HepG2 (cell line): ENCODE data around the gene PLXDC2. TPM values are rescaled to one million over a fixed set of nuclear protein-coding genes. Genes with fewer than 3 reads are reported as not detected.

ENCODE experiments used
- ATAC-seq: fragments of 200-7000 bp; cut with Tn5 transposase; 3 replicates; pipeline ENCODE4 v1.9.1; 2020; ENCODE audit warnings: mild to moderate bottlenecking, moderate library complexity
- BruUV-seq: library from RNA; stranded (reverse); fragments of 400-500 nt; replicated peaks from 2 replicates; lab custom pipeline; 2021; lab: Mats Ljungman, UMichigan
- CTCF ChIA-PET: fragments of 300-600 bp; formaldehyde crosslinking; extraction: SDS; loops from one replicate; lab custom pipeline; 2021; ENCODE audit warnings: low total read pairs, inconsistent platforms, low intra/inter-chr PET ratio; lab: Yijun Ruan, JAX
- POLR2A ChIA-PET: fragments of 350-600 bp; sonication (Branson Sonifier 250); formaldehyde crosslinking; loops from one replicate; lab custom pipeline; 2020; ENCODE audit warnings: antibody characterized with exemption, inconsistent platforms; lab: Yijun Ruan, JAX
- DNase-seq: peaks from one replicate; pipeline ENCODE4 v3.0.0-alpha.2; 2015; ENCODE audit warnings: low spot score
- FAIRE-seq: peaks from 3 replicates; lab custom pipeline; 2011; peaks lifted over from hg19 to GRCh38; lab: Jason Lieb, UNC
- H2AFZ ChIP-seq: one replicate; pipeline ENCODE4 v1.6.1; 2011; ENCODE audit warnings: low read length, inconsistent platforms
- H3K27ac ChIP-seq: fragments of 300-600 bp; 3 replicates; pipeline ENCODE4 v1.8.0; 2011; ENCODE audit warnings: mixed run types, mild to moderate bottlenecking, mixed read lengths, low read length, inconsistent platforms; ENCODE audit not compliant: insufficient read depth; ENCODE audit errors: extremely low read length
- H3K27me3 ChIP-seq, 2 experiments: fragments of 200-600 bp in 1 of 2; 2 replicates in 1 of 2; 3 replicates in 1 of 2; pipeline versions ENCODE4 v1.6.0 to v1.8.0; 2011; ENCODE audit warnings: low read length in 2 of 2, mild to moderate bottlenecking in 2 of 2, moderate library complexity in 2 of 2, inconsistent platforms in 1 of 2; ENCODE audit not compliant: insufficient read depth in 2 of 2, control insufficient read depth in 1 of 2
- H3K36me3 ChIP-seq, 2 experiments: fragments of 200-600 bp in 1 of 2; replicated peaks in 1 of 2; 2 replicates in 1 of 2; 3 replicates in 1 of 2; pipeline versions ENCODE4 v1.5.1 to v1.8.0; 2011; ENCODE audit warnings: low read length in 2 of 2, inconsistent platforms in 1 of 2; ENCODE audit not compliant: insufficient read depth in 2 of 2, control insufficient read depth in 1 of 2
- H3K4me1 ChIP-seq: 2 replicates; pipeline ENCODE4 v1.5.1; 2012; ENCODE audit warnings: low read length, inconsistent platforms; ENCODE audit not compliant: insufficient read depth
- H3K4me2 ChIP-seq: 2 replicates; pipeline ENCODE4 v1.6.0; 2011; ENCODE audit warnings: low read depth, low read length, inconsistent platforms
- H3K4me3 ChIP-seq, 3 experiments: fragments of 200-600 bp in 1 of 3; sonication (generic), shearing (Covaris generic) in 1 of 3; replicated peaks in 1 of 3; 2 replicates each; pipeline ENCODE4 v1.5.1; 2011 to 2016; ENCODE audit warnings: low read length in 3 of 3, inconsistent platforms in 2 of 3, low read depth in 2 of 3, mild to moderate bottlenecking in 2 of 3, control low read depth in 1 of 3, mixed read lengths in 1 of 3; ENCODE audit not compliant: insufficient read depth in 1 of 3
- H3K79me2 ChIP-seq: one replicate; pipeline ENCODE4 v1.6.1; 2011; ENCODE audit warnings: low read length, inconsistent platforms; ENCODE audit not compliant: insufficient read depth
- H3K9ac ChIP-seq: 2 replicates; pipeline ENCODE4 v1.6.0; 2011; ENCODE audit warnings: mild to moderate bottlenecking, low read depth, low read length, inconsistent platforms; ENCODE audit not compliant: insufficient read depth
- H3K9me3 ChIP-seq: 2 replicates; pipeline ENCODE4 v1.5.1; 2012; ENCODE audit warnings: mild to moderate bottlenecking, low read length
- H4K20me1 ChIP-seq: 2 replicates; pipeline ENCODE4 v1.6.0; 2011; ENCODE audit warnings: inconsistent platforms, mild to moderate bottlenecking, low read length, moderate library complexity; ENCODE audit not compliant: insufficient read depth
- FOXK2 ChIP-seq: fragments of 450-650 bp; IDR thresholded peaks from 2 replicates; pipeline ENCODE4 v1.6.1; 2016
- HNRNPH1 ChIP-seq: fragments of 200-400 bp; formaldehyde crosslinking; optimal IDR thresholded peaks from 2 replicates; pipeline ENCODE3; 2017; ENCODE audit warnings: mild to moderate bottlenecking, low read depth, low read length
- HOXA3 ChIP-seq: sonication (generic); formaldehyde crosslinking; IDR thresholded peaks from 2 replicates; pipeline ENCODE4 v1.5.0; 2020; ENCODE audit warnings: missing genetic modification reagents
- JARID2 ChIP-seq: sonication (generic); formaldehyde crosslinking; IDR thresholded peaks from 2 replicates; pipeline ENCODE4 v1.8.1; 2023; ENCODE audit warnings: missing genetic modification reagents, inconsistent platforms; ENCODE audit not compliant: insufficient replicate concordance
- MATR3 ChIP-seq: sonication (generic); formaldehyde crosslinking; IDR thresholded peaks from 2 replicates; pipeline ENCODE4 v1.4.0; 2020; ENCODE audit warnings: missing genetic modification reagents
- NR2F2 ChIP-seq: IDR thresholded peaks from 2 replicates; pipeline ENCODE4 v1.6.1; 2012; ENCODE audit warnings: low read depth, inconsistent platforms, borderline replicate concordance
- ZNF333 ChIP-seq: sonication (generic); formaldehyde crosslinking; IDR thresholded peaks from 2 replicates; pipeline ENCODE4 v1.4.0; 2020; ENCODE audit warnings: mild to moderate bottlenecking, missing genetic modification reagents, borderline replicate concordance
- ZNF549 ChIP-seq: sonication (generic); formaldehyde crosslinking; IDR thresholded peaks from 2 replicates; pipeline ENCODE4 v1.5.0; 2020; ENCODE audit warnings: missing genetic modification reagents
- ZNF644 ChIP-seq: IDR thresholded peaks from 2 replicates; pipeline ENCODE4 v1.6.1; 2016; ENCODE audit warnings: low read depth
- ZNF672 ChIP-seq: sonication (generic); formaldehyde crosslinking; IDR thresholded peaks from 2 replicates; pipeline ENCODE4 v1.8.1; 2022; ENCODE audit warnings: missing genetic modification reagents
- ZNF737 ChIP-seq: sonication (generic); formaldehyde crosslinking; IDR thresholded peaks from 2 replicates; pipeline ENCODE4 v1.5.0; 2020; ENCODE audit warnings: missing genetic modification reagents, mild to moderate bottlenecking, borderline replicate concordance
- WGBS: methylation state at CpG from one replicate; pipeline ENCODE4 v1.1.6; 2017; ENCODE audit warnings: low lambda C conversion rate; 5-methylcytosine and 5-hydroxymethylcytosine counted together
- in situ Hi-C: cut with HindIII; loops from 2 replicates; pipeline ENCODE4 v1.10.0; 2017; ENCODE audit warnings: low pct_unique_long_range_greater_than_20kb; ENCODE audit not compliant: extremely low pct_ligation_motif_present
- intact Hi-C: fragments of 100-400 bp; cut with micrococcal nuclease; formaldehyde crosslinking; loops from one replicate; pipeline ENCODE4 v1.10.0; 2022; ENCODE audit not compliant: unreplicated experiment
- polyA plus RNA-seq, 8 experiments: library from polyadenylated mRNA; depleted of rRNA in 3 of 8; stranded (reverse) in 7 of 8; unstranded in 1 of 8; fragments of >200 nt; fragmentation: Illumina TruSeq in 4 of 8; extraction: Trizol in 4 of 8; gene quantifications; 2 replicates each; pipeline versions ENCODE4 v1.2.1 to v1.2.3, GENCODE V29; 2011 to 2016; ENCODE audit warnings: low read depth in 4 of 8, missing spikeins in 1 of 8, mixed read lengths in 1 of 8; ENCODE audit not compliant: insufficient read depth in 1 of 8
- total RNA-seq, 5 experiments: library from RNA; depleted of rRNA; stranded (reverse); fragments of >200 nt; fragmentation: Illumina TruSeq; extraction: Trizol; gene quantifications; 2 replicates each; pipeline ENCODE4 v1.2.3, GENCODE V29; 2016; ENCODE audit warnings: low read depth in 1 of 5
- TF ChIP-seq, protein P1 (sequence below): sonication (generic); formaldehyde crosslinking; IDR thresholded peaks from 2 replicates; pipeline ENCODE4 v1.5.0; 2020; ENCODE audit warnings: mild to moderate bottlenecking, missing genetic modification reagents
- TF ChIP-seq, protein P2 (sequence below): sonication (generic); formaldehyde crosslinking; IDR thresholded peaks from 2 replicates; pipeline ENCODE4 v1.4.0; 2020; ENCODE audit warnings: missing genetic modification reagents
- TF ChIP-seq, protein P3 (sequence below): sonication (generic); formaldehyde crosslinking; IDR thresholded peaks from 2 replicates; pipeline ENCODE4 v1.9.0; 2021; ENCODE audit warnings: missing genetic modification reagents, mild to moderate bottlenecking, borderline replicate concordance
- TF ChIP-seq, protein P4 (sequence below): sonication (generic); formaldehyde crosslinking; IDR thresholded peaks from 2 replicates; pipeline ENCODE4 v1.4.0; 2020; ENCODE audit warnings: mild to moderate bottlenecking, missing genetic modification reagents, borderline replicate concordance
- TF ChIP-seq, protein P5 (sequence below): sonication (generic); formaldehyde crosslinking; IDR thresholded peaks from 2 replicates; pipeline ENCODE4 v1.4.0; 2020; ENCODE audit warnings: mild to moderate bottlenecking, missing genetic modification reagents
- TF ChIP-seq, protein P6 (sequence below): sonication (generic); formaldehyde crosslinking; IDR thresholded peaks from 2 replicates; pipeline ENCODE4 v1.8.0; 2022; ENCODE audit warnings: missing genetic modification reagents, mild to moderate bottlenecking, inconsistent platforms, borderline replicate concordance

Gene PLXDC2
- total and polyA plus RNA-seq, 2 of the 13 experiments (the other 11 are each of a cell fraction or from before 2014, with no cell fraction given): 2.1 to 2.4 TPM

DNA sequence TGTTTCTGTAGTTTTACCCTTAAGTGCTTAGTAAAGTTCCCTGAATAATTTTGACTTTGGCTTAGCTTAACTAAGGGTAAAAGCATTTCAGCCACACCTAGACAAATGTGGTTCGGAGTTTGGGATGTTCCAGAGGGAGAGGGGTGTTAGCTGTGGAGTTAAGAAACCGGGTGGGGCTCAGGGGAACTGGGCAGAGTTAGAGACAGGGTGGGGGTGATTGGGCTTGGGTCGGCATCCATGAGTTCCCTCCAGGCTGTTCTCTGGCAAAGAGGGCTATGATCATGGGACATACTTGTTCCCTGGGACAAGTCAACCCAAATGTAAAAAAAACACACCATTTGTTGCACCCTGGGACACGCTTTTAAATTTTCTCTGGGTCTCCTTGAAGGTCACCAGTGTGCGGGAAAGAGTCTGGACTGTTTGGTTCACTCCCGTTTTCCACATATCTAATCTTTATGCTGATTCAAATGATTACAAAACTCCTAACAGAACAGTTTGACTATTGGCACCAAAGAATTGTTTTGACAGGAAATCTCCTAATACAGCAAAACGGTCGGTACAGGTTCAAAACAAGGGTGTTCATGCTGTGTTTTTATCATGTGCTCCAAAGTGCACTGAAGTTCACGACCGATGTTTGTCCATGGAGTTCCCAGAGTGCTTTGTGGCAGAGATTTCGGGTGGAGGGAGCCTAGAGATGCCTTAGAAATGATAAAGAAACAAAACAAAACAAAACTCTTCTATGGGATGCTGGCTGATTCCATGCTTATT, 56.5 kb downstream of the PLXDC2 start:
- TF ChIP-seq, protein P1, sequence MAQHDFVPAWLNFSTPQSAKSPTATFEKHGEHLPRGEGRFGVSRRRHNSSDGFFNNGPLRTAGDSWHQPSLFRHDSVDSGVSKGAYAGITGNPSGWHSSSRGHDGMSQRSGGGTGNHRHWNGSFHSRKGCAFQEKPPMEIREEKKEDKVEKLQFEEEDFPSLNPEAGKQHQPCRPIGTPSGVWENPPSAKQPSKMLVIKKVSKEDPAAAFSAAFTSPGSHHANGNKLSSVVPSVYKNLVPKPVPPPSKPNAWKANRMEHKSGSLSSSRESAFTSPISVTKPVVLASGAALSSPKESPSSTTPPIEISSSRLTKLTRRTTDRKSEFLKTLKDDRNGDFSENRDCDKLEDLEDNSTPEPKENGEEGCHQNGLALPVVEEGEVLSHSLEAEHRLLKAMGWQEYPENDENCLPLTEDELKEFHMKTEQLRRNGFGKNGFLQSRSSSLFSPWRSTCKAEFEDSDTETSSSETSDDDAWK: no peak
- TF ChIP-seq, protein P2, sequence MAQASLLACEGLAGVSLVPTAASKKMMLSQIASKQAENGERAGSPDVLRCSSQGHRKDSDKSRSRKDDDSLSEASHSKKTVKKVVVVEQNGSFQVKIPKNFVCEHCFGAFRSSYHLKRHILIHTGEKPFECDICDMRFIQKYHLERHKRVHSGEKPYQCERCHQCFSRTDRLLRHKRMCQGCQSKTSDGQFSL (CRISPR knock-in tag): no peak
- TF ChIP-seq ZNF737 (CRISPR knock-in tag): no peak
- TF ChIP-seq ZNF672 (CRISPR knock-in tag): no peak
- TF ChIP-seq, protein P3, sequence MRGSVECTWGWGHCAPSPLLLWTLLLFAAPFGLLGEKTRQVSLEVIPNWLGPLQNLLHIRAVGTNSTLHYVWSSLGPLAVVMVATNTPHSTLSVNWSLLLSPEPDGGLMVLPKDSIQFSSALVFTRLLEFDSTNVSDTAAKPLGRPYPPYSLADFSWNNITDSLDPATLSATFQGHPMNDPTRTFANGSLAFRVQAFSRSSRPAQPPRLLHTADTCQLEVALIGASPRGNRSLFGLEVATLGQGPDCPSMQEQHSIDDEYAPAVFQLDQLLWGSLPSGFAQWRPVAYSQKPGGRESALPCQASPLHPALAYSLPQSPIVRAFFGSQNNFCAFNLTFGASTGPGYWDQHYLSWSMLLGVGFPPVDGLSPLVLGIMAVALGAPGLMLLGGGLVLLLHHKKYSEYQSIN (CRISPR knock-in tag): no peak
- TF ChIP-seq FOXK2: no peak
- TF ChIP-seq, protein P4, sequence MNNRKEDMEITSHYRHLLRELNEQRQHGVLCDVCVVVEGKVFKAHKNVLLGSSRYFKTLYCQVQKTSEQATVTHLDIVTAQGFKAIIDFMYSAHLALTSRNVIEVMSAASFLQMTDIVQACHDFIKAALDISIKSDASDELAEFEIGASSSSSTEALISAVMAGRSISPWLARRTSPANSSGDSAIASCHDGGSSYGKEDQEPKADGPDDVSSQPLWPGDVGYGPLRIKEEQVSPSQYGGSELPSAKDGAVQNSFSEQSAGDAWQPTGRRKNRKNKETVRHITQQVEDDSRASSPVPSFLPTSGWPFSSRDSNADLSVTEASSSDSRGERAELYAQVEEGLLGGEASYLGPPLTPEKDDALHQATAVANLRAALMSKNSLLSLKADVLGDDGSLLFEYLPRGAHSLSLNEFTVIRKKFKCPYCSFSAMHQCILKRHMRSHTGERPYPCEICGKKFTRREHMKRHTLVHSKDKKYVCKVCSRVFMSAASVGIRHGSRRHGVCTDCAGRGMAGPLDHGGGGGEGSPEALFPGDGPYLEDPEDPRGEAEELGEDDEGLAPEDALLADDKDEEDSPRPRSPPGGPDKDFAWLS: no peak
- no peak for TF ChIP-seq HOXA3 (CRISPR knock-in tag)
- TF ChIP-seq, protein P5, sequence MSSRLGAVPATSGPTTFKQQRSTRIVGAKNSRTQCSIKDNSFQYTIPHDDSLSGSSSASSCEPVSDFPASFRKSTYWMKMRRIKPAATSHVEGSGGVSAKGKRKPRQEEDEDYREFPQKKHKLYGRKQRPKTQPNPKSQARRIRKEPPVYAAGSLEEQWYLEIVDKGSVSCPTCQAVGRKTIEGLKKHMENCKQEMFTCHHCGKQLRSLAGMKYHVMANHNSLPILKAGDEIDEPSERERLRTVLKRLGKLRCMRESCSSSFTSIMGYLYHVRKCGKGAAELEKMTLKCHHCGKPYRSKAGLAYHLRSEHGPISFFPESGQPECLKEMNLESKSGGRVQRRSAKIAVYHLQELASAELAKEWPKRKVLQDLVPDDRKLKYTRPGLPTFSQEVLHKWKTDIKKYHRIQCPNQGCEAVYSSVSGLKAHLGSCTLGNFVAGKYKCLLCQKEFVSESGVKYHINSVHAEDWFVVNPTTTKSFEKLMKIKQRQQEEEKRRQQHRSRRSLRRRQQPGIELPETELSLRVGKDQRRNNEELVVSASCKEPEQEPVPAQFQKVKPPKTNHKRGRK (CRISPR knock-in tag): no peak
- TF ChIP-seq, protein P6, sequence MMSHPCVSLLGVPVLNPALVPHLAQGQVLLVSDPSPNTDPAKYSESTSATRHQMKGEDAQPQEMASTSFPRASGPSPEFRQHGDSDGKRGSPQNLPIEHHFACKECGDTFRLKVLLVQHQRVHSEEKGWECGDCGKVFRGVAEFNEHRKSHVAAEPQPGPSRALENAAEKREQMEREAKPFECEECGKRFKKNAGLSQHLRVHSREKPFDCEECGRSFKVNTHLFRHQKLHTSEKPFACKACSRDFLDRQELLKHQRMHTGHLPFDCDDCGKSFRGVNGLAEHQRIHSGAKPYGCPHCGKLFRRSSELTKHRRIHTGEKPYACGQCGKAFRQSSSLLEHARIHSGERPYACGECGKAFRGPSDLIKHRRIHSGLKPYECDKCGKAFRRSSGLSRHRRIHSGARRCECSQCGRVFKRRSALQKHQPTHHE (CRISPR knock-in tag): no peak
- TF ChIP-seq ZNF333: no peak
- no peak for TF ChIP-seq JARID2 (CRISPR knock-in tag)
- no peak for TF ChIP-seq HNRNPH1
- TF ChIP-seq NR2F2: no peak
- no peak for TF ChIP-seq ZNF549 (CRISPR knock-in tag)
- no peak for TF ChIP-seq ZNF644 (CRISPR knock-in tag)
- TF ChIP-seq MATR3 (CRISPR knock-in tag): no peak

More for the DNA sequence above, 56.5 kb downstream of the PLXDC2 start:
- intact Hi-C loops: no loop called here
- Histone ChIP-seq H3K4me1 (no peaks in the 10 kb centered on the region), H2AFZ (no peak overlapping the region), H3K9ac (no peak overlapping the region), H3K4me3 (no peak overlapping the region), H3K36me3 (no peaks in the 10 kb centered on the region), H4K20me1 (no peaks in the 10 kb centered on the region), H3K79me2 (no peaks in the 10 kb centered on the region), H3K4me2 (no peak overlapping the region), H3K9me3 (no peaks in the 10 kb centered on the region), H3K27ac (no peak overlapping the region), H3K27me3 (no peaks in the 10 kb centered on the region)
- POLR2A ChIA-PET: no interaction called here
- CTCF ChIA-PET: no interaction called here
- WGBS: 33% methylated on average over 11 of the region's 11 CpGs
- in situ Hi-C loops: no loop called here
- no TSS peak for BruUV-seq
- no peak for DNase-seq
- ATAC-seq: no peak
- FAIRE-seq: no peak
